GM12878 (cell line): Measurements from ENCODE around the gene ZNF407. TPM values are rescaled to one million over a fixed set of nuclear protein-coding genes. Genes with fewer than 3 reads are reported as not detected.

Source experiments
- ATAC-seq: fragments of 200-7000 bp; cut with Tn5 transposase; 3 replicates; pipeline ENCODE4 v1.9.1; 2020; ENCODE audit warnings: mild to moderate bottlenecking, moderate library complexity
- BruUV-seq: library from RNA; stranded (reverse); fragments of 400-500 nt; replicated peaks from 2 replicates; lab custom pipeline; 2021; lab: Mats Ljungman, UMichigan
- CTCF ChIA-PET: fragments of 300-600 bp; sonication (Branson Sonifier 250); formaldehyde crosslinking; extraction: SDS; loops from one replicate; lab custom pipeline; 2021; ENCODE audit warnings: inconsistent platforms; lab: Yijun Ruan, JAX
- POLR2A ChIA-PET: fragments of 350-600 bp; formaldehyde crosslinking; extraction: SDS; loops from one replicate; lab custom pipeline; 2021; ENCODE audit warnings: inconsistent platforms; lab: Charles Lee
- RAD21 ChIA-PET: fragments of 300-600 bp; sonication (Branson Sonifier 250); formaldehyde crosslinking; loops from one replicate; lab custom pipeline; 2023; ENCODE audit warnings: antibody characterized with exemption; ENCODE audit not compliant: unreplicated experiment; lab: Charles Lee
- SMC1A ChIA-PET: fragments of 300-600 bp; sonication (Branson Sonifier 250); formaldehyde crosslinking; loops from one replicate; lab custom pipeline; 2023; ENCODE audit not compliant: unreplicated experiment, uncharacterized antibody; lab: Charles Lee
- DNase-seq: peaks from one replicate; pipeline ENCODE4 v3.0.0-alpha.2; 2011; ENCODE audit warnings: low read depth, low spot score
- FAIRE-seq: peaks from 3 replicates; lab custom pipeline; 2011; peaks lifted over from hg19 to GRCh38; lab: Jason Lieb, UNC
- H2AFZ ChIP-seq: 2 replicates; pipeline ENCODE4 v1.6.0; 2011; ENCODE audit warnings: low read depth, low read length, control low read depth; ENCODE audit not compliant: control insufficient read depth
- H3K27ac ChIP-seq: 2 replicates; pipeline ENCODE4 v1.5.1; 2011; ENCODE audit warnings: control low read depth; ENCODE audit not compliant: control insufficient read depth, insufficient read depth
- H3K27me3 ChIP-seq, 2 experiments: replicated peaks in 1 of 2; 2 replicates each; pipeline versions ENCODE4 v1.6.0 to v1.6.1; 2011; ENCODE audit warnings: low read length in 1 of 2; ENCODE audit not compliant: control insufficient read depth in 2 of 2, insufficient read depth in 2 of 2
- H3K36me3 ChIP-seq, 2 experiments: 2 replicates each; pipeline ENCODE4 v1.5.1; 2011; ENCODE audit warnings: low read length in 1 of 2; ENCODE audit not compliant: control insufficient read depth in 2 of 2, insufficient read depth in 2 of 2
- H3K4me1 ChIP-seq: 2 replicates; pipeline ENCODE4 v1.6.1; 2011; ENCODE audit warnings: mild to moderate bottlenecking, low read length, moderate library complexity, mixed read lengths; ENCODE audit not compliant: control insufficient read depth, insufficient read depth
- H3K4me2 ChIP-seq: 2 replicates; pipeline ENCODE4 v1.6.0; 2011; ENCODE audit warnings: control low read depth; ENCODE audit not compliant: control insufficient read depth, insufficient read depth
- H3K4me3 ChIP-seq: fragments of 200-600 bp; sonication (generic); 2 replicates; pipeline ENCODE4 v1.5.1; 2016
- H3K79me2 ChIP-seq: 2 replicates; pipeline ENCODE4 v1.6.0; 2011; ENCODE audit warnings: low read length; ENCODE audit not compliant: control insufficient read depth, insufficient read depth
- H3K9ac ChIP-seq: 2 replicates; pipeline ENCODE4 v1.8.0; 2011; ENCODE audit warnings: low read length, control low read depth, mixed read lengths; ENCODE audit not compliant: control insufficient read depth, insufficient read depth
- H3K9me3 ChIP-seq: replicated peaks from 3 replicates; pipeline ENCODE4 v1.5.1; 2011; ENCODE audit warnings: mild to moderate bottlenecking, low read length; ENCODE audit not compliant: control insufficient read depth, insufficient read depth
- H4K20me1 ChIP-seq: 2 replicates; pipeline ENCODE4 v1.6.0; 2011; ENCODE audit not compliant: control insufficient read depth, insufficient read depth
- FOXM1 ChIP-seq: IDR thresholded peaks from 2 replicates; pipeline ENCODE4 v1.6.1; 2012; ENCODE audit warnings: low read depth, mild to moderate bottlenecking, inconsistent platforms, low read length, moderate library complexity
- HDAC2 ChIP-seq: fragments of 200-600 bp; sonication (generic); IDR thresholded peaks from 2 replicates; pipeline ENCODE4 v1.6.1; 2017
- HDGF ChIP-seq: fragments of 450-650 bp; IDR thresholded peaks from 2 replicates; pipeline ENCODE4 v1.6.1; 2016; ENCODE audit warnings: antibody characterized with exemption
- IKZF2 ChIP-seq, 2 experiments: fragments of 450-650 bp; IDR thresholded peaks; 2 replicates each; pipeline ENCODE4 v1.6.1; 2017; ENCODE audit warnings: mild to moderate bottlenecking in 2 of 2, moderate library complexity in 2 of 2
- KAT2A ChIP-seq: conservative IDR thresholded peaks from 2 replicates; pipeline ENCODE4 v1.6.1; 2011; ENCODE audit warnings: low read depth, low read length; ENCODE audit not compliant: control insufficient read depth
- MYC ChIP-seq: IDR thresholded peaks from 2 replicates; pipeline ENCODE4 v1.6.1; 2011; ENCODE audit warnings: mild to moderate bottlenecking, low read length, moderate library complexity, inconsistent platforms; ENCODE audit not compliant: insufficient read depth, insufficient replicate concordance, insufficient read length, severe bottlenecking
- NBN ChIP-seq: fragments of 450-650 bp; IDR thresholded peaks from 2 replicates; pipeline ENCODE4 v1.6.1; 2016
- NFIC ChIP-seq: IDR thresholded peaks from 2 replicates; pipeline ENCODE4 v1.6.1; 2012; ENCODE audit warnings: low read depth, mild to moderate bottlenecking, inconsistent platforms, low read length, moderate library complexity
- NR2F1 ChIP-seq: fragments of 450-650 bp; conservative IDR thresholded peaks from 2 replicates; pipeline ENCODE4 v1.6.1; 2017; ENCODE audit warnings: mild to moderate bottlenecking
- PAX8 ChIP-seq: fragments of 450-650 bp; IDR thresholded peaks from 2 replicates; pipeline ENCODE4 v1.6.1; 2017; ENCODE audit warnings: mild to moderate bottlenecking, moderate library complexity
- STAT1 ChIP-seq: fragments of 450-650 bp; conservative IDR thresholded peaks from 2 replicates; pipeline ENCODE4 v1.6.1; 2014; ENCODE audit warnings: antibody characterized with exemption, mild to moderate bottlenecking
- WGBS: methylation state at CpG from one replicate; pipeline ENCODE4 v1.1.6; 2016; ENCODE audit warnings: low lambda C conversion rate; ENCODE audit not compliant: insufficient replicate concordance, insufficient coverage; ENCODE audit errors: missing lambda C conversion rate; 5-methylcytosine and 5-hydroxymethylcytosine counted together
- in situ Hi-C: fragments of 300-500 bp; cut with MboI; formaldehyde crosslinking; loops from 9 replicates; pipeline ENCODE4 v1.14.3; 2018; ENCODE audit warnings: mixed read lengths
- intact Hi-C: fragments of 100-400 bp; cut with micrococcal nuclease; formaldehyde crosslinking; loops from one replicate; pipeline ENCODE4 v1.14.2; 2022; ENCODE audit not compliant: unreplicated experiment
- polyA plus RNA-seq, 11 experiments: library from polyadenylated mRNA; depleted of rRNA in 4 of 11; unstranded in 6 of 11; stranded (reverse) in 5 of 11; fragments of >200 nt; fragmentation: Nextera tagmentation in 4 of 11; fragmentation: Illumina TruSeq in 1 of 11; extraction: Ambion mirVana in 4 of 11; extraction: Trizol in 1 of 11; gene quantifications; 1 replicate in 1 of 11; 2 replicates in 10 of 11; pipeline versions ENCODE4 v1.2.1 to v1.2.3, GENCODE V29; 2011 to 2016; ENCODE audit warnings: inconsistent platforms in 2 of 11, missing spikeins in 2 of 11, low read depth in 1 of 11
- total RNA-seq, 4 experiments: library from RNA; depleted of rRNA in 3 of 4; stranded (reverse); fragments of >200 nt in 3 of 4; fragmentation: Illumina TruSeq in 1 of 4; extraction: Trizol in 1 of 4; gene quantifications; 2 replicates each; pipeline versions ENCODE4 v1.2.1 to v1.2.3, GENCODE V29; 2013 to 2021
- TF ChIP-seq, protein P1 (sequence below): fragments of 150-350 bp; IDR thresholded peaks from 2 replicates; pipeline ENCODE4 v1.6.1; 2014; ENCODE audit warnings: mild to moderate bottlenecking, low read depth, low read length
- TF ChIP-seq, protein P2 (sequence below): fragments of 150-350 bp; IDR thresholded peaks from 2 replicates; pipeline ENCODE4 v1.6.1; 2016; ENCODE audit warnings: low read depth, low read length
- TF ChIP-seq, protein P3 (sequence below): IDR thresholded peaks from 2 replicates; pipeline ENCODE4 v1.6.1; 2012; ENCODE audit warnings: low read depth, low read length, improper control_type of control experiment
- TF ChIP-seq, protein P4 (sequence below): fragments of 450-650 bp; IDR thresholded peaks from 2 replicates; pipeline ENCODE4 v1.6.1; 2017; ENCODE audit warnings: low read depth, mild to moderate bottlenecking, moderate library complexity

ZNF407 gene
- total and polyA plus RNA-seq, 10 of the 15 experiments (the other 5 are each of a cell fraction or from before 2014, with no cell fraction given): 0.69 to 11.6 (median 5.3) TPM

DNA sequence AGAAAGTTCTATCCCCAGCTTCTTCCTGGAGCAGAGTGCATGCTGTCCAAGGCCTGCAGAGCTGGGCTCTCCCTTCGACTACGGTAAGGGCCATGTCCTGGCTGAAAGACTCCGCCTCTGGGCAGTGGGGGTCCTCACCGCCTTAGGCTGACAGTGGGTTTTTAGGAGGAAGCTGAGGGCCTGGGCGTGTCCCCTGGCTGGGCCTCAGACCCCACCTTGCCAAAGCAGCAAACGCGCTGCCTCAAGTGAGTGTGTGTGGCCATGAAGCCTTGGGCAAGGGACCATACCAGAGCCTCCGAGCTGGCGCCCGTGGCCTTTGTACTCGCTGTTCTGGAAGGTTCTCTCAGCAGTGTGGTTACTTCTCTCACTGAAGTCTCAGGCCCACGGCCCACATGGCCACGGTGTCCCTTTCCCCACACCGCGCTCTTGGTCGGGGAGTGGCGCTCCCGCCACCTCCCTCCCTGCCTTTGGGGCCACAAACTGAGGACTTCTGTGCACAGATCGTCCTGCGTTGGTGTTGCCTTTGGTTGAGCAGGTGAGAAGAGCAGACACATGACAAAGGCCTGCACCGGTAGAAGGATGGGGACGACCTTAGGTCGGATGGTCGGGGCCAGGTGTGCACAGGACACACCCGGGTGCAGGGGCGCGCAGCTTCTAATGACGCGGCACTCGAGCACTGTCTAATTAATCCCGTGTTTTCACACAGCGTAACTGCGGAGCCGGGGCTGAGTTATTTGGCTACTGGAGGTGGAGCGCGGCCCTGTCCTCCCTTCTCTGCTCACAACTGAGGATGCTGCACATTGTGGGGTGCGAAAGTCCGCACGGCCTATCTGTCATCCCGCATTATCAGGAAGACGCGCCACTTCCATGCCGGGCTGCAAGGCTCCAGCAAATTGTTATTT, 489.7 kb downstream of the ZNF407 start (continued):
- TF ChIP-seq, protein P1, sequence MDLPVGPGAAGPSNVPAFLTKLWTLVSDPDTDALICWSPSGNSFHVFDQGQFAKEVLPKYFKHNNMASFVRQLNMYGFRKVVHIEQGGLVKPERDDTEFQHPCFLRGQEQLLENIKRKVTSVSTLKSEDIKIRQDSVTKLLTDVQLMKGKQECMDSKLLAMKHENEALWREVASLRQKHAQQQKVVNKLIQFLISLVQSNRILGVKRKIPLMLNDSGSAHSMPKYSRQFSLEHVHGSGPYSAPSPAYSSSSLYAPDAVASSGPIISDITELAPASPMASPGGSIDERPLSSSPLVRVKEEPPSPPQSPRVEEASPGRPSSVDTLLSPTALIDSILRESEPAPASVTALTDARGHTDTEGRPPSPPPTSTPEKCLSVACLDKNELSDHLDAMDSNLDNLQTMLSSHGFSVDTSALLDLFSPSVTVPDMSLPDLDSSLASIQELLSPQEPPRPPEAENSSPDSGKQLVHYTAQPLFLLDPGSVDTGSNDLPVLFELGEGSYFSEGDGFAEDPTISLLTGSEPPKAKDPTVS: no peak
- TF ChIP-seq PAX8: no peak
- no peak for TF ChIP-seq KAT2A

DNA sequence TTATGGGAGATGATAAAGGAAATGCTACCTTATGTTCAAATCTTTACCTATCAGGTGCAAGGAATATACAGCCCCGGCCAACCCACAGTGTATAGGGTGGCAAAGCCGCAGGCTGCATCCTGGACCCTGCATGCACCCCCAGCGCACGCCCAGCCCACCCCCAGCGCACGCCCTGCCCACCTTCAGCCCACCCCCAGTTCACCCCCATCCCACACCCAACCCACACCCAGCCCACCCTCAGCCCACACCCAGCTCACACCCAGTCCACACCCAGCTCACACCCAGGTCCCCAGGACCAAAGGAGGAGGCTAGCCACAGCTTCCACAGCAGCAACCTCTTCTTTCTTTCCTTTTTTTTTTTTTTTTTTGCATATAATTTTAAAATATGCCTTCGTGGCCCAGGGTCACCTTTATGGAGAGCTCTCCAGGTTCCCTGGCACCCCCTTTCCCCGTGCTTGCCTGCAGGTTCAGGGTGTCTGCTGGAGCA, 490.4 kb downstream of the ZNF407 start:
- 71% methylated on average over 3 of the region's 8 CpGs for WGBS
- Histone ChIP-seq H3K27ac (no peak overlapping the region), H3K36me3 (no peaks in the 10 kb centered on the region), H3K27me3 (no peaks in the 10 kb centered on the region), H4K20me1 (no peaks in the 10 kb centered on the region), H2AFZ (no peak overlapping the region), H3K4me1 (no peaks in the 10 kb centered on the region), H3K79me2 (no peaks in the 10 kb centered on the region), H3K9ac (no peak overlapping the region), H3K4me2 (no peak overlapping the region), H3K9me3 (no peaks in the 10 kb centered on the region; the same call in 2 of the 3 replicates), H3K4me3 (no peak overlapping the region)
- ChIA-PET SMC1A (no interaction called here), POLR2A (no interaction called here), RAD21 (interaction anchor here (0.6 to 0.7 kb wide), 2 partner anchors 63 to 142 kb away, joined by 3 read pairs; no protein-coding TSS in a partner anchor), CTCF (no interaction called here)
- FAIRE-seq (no peak), ATAC-seq (no peak), DNase-seq (no peak)
- BruUV-seq: no TSS peak
- intact Hi-C loops (no loop called here), in situ Hi-C loops (no loop called here)
- TF ChIP-seq NBN: no peak
- TF ChIP-seq NR2F1: no peak
- no peak for TF ChIP-seq IKZF2 (IDR thresholded peaks at IDR 0.05)
- TF ChIP-seq STAT1: no peak
- TF ChIP-seq, protein P2, sequence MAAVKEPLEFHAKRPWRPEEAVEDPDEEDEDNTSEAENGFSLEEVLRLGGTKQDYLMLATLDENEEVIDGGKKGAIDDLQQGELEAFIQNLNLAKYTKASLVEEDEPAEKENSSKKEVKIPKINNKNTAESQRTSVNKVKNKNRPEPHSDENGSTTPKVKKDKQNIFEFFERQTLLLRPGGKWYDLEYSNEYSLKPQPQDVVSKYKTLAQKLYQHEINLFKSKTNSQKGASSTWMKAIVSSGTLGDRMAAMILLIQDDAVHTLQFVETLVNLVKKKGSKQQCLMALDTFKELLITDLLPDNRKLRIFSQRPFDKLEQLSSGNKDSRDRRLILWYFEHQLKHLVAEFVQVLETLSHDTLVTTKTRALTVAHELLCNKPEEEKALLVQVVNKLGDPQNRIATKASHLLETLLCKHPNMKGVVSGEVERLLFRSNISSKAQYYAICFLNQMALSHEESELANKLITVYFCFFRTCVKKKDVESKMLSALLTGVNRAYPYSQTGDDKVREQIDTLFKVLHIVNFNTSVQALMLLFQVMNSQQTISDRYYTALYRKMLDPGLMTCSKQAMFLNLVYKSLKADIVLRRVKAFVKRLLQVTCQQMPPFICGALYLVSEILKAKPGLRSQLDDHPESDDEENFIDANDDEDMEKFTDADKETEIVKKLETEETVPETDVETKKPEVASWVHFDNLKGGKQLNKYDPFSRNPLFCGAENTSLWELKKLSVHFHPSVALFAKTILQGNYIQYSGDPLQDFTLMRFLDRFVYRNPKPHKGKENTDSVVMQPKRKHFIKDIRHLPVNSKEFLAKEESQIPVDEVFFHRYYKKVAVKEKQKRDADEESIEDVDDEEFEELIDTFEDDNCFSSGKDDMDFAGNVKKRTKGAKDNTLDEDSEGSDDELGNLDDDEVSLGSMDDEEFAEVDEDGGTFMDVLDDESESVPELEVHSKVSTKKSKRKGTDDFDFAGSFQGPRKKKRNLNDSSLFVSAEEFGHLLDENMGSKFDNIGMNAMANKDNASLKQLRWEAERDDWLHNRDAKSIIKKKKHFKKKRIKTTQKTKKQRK: no peak
- TF ChIP-seq, protein P3, sequence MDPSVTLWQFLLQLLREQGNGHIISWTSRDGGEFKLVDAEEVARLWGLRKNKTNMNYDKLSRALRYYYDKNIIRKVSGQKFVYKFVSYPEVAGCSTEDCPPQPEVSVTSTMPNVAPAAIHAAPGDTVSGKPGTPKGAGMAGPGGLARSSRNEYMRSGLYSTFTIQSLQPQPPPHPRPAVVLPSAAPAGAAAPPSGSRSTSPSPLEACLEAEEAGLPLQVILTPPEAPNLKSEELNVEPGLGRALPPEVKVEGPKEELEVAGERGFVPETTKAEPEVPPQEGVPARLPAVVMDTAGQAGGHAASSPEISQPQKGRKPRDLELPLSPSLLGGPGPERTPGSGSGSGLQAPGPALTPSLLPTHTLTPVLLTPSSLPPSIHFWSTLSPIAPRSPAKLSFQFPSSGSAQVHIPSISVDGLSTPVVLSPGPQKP: no peak
- no peak for TF ChIP-seq FOXM1
- TF ChIP-seq, protein P4, sequence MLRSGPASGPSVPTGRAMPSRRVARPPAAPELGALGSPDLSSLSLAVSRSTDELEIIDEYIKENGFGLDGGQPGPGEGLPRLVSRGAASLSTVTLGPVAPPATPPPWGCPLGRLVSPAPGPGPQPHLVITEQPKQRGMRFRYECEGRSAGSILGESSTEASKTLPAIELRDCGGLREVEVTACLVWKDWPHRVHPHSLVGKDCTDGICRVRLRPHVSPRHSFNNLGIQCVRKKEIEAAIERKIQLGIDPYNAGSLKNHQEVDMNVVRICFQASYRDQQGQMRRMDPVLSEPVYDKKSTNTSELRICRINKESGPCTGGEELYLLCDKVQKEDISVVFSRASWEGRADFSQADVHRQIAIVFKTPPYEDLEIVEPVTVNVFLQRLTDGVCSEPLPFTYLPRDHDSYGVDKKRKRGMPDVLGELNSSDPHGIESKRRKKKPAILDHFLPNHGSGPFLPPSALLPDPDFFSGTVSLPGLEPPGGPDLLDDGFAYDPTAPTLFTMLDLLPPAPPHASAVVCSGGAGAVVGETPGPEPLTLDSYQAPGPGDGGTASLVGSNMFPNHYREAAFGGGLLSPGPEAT: no peak
- no peak for TF ChIP-seq HDAC2
- TF ChIP-seq MYC: no peak
- no peak for TF ChIP-seq NFIC
- TF ChIP-seq HDGF: no peak
